DND-41 (cell line): Measurements from ENCODE around the gene LAMB4.

Experiments used
- ATAC-seq: fragments of 200-7000 bp; cut with Tn5 transposase; 3 replicates; pipeline ENCODE4 v1.9.1; 2021; ENCODE audit warnings: low read depth; ENCODE audit not compliant: insufficient read depth
- DNase-seq: peaks from one replicate; pipeline ENCODE4 v3.0.0-alpha.2; 2020
- H2AFZ ChIP-seq: 2 replicates; pipeline ENCODE4 v1.6.0; 2012; ENCODE audit warnings: low read depth, low read length
- H3K27ac ChIP-seq: 2 replicates; pipeline ENCODE4 v1.5.1; 2012; ENCODE audit warnings: low read length, inconsistent platforms
- H3K27me3 ChIP-seq: fragments of 200-600 bp; sonication (generic); 2 replicates; pipeline ENCODE4 v1.6.0; 2012; ENCODE audit warnings: low read length, mild to moderate bottlenecking, inconsistent platforms; ENCODE audit not compliant: insufficient read depth, poor library complexity
- H3K36me3 ChIP-seq: 2 replicates; pipeline ENCODE4 v1.5.1; 2012; ENCODE audit warnings: low read length, inconsistent platforms; ENCODE audit not compliant: insufficient read depth
- H3K4me1 ChIP-seq: 2 replicates; pipeline ENCODE4 v1.5.1; 2012; ENCODE audit warnings: mild to moderate bottlenecking, low read length; ENCODE audit not compliant: insufficient read depth
- H3K4me2 ChIP-seq: 2 replicates; pipeline ENCODE4 v1.6.0; 2012; ENCODE audit warnings: mild to moderate bottlenecking, moderate library complexity, low read length, inconsistent platforms; ENCODE audit not compliant: insufficient read depth
- H3K4me3 ChIP-seq, 2 experiments: fragments of 200-600 bp in 1 of 2; shearing (Covaris generic) in 1 of 2; 2 replicates each; pipeline ENCODE4 v1.5.1; 2012 to 2016; ENCODE audit warnings: inconsistent platforms in 2 of 2, low read length in 2 of 2, mild to moderate bottlenecking in 2 of 2, low read depth in 1 of 2, moderate library complexity in 1 of 2
- H3K79me2 ChIP-seq: 2 replicates; pipeline ENCODE4 v1.6.0; 2012; ENCODE audit warnings: low read length, inconsistent platforms; ENCODE audit not compliant: insufficient read depth
- H3K9ac ChIP-seq: 2 replicates; pipeline ENCODE4 v1.6.0; 2012; ENCODE audit warnings: low read depth, mild to moderate bottlenecking, inconsistent platforms, low read length, moderate library complexity
- H3K9me3 ChIP-seq: 2 replicates; pipeline ENCODE4 v1.5.1; 2012; ENCODE audit warnings: low read length, moderate library complexity, mild to moderate bottlenecking, inconsistent platforms; ENCODE audit not compliant: insufficient read depth, severe bottlenecking
- H4K20me1 ChIP-seq: 2 replicates; pipeline ENCODE4 v1.6.0; 2012; ENCODE audit warnings: low read length; ENCODE audit not compliant: insufficient read depth
- CTCF ChIP-seq: IDR thresholded peaks from 2 replicates; pipeline ENCODE4 v1.5.1; 2012; ENCODE audit warnings: borderline replicate concordance, low read length, moderate library complexity, mild to moderate bottlenecking; ENCODE audit not compliant: poor library complexity, severe bottlenecking; ENCODE audit errors: extremely low read depth
- EZH2 ChIP-seq: IDR thresholded peaks from 3 replicates; pipeline ENCODE4 v1.6.1; 2012; ENCODE audit warnings: borderline replicate concordance, low read depth, mild to moderate bottlenecking, moderate library complexity, low read length, inconsistent platforms; ENCODE audit not compliant: severe bottlenecking

Gene LAMB4

GRCh38 chr7:108099713-108100112, 30.4 kb downstream of the LAMB4 start:
- ATAC-seq = no peak
- TF ChIP-seq EZH2 (no peak), CTCF (no peak)
- no peak overlapping the region for H3K4me2 ChIP-seq

GRCh38 chr7:108097703-108098102, 32.5 kb downstream of the LAMB4 start:
- Histone ChIP-seq H3K4me2 (no peak overlapping the region), H3K36me3 (no peaks in the 10 kb centered on the region), H3K79me2 (no peaks in the 10 kb centered on the region), H3K27me3 (no peaks in the 10 kb centered on the region), H3K27ac (no peak overlapping the region), H3K9me3 (no peaks in the 10 kb centered on the region), H4K20me1 (no peaks in the 10 kb centered on the region), H2AFZ (no peak overlapping the region), H3K4me1 (no peaks in the 10 kb centered on the region), H3K4me3 (no peak overlapping the region), H3K9ac (no peak overlapping the region)
- no peak for ATAC-seq
- TF ChIP-seq EZH2 (no peak), CTCF (peak; percentile 43)
- no peak for DNase-seq

More at GRCh38 chr7:108099713-108100112, 30.4 kb downstream of the LAMB4 start:
- Histone ChIP-seq H2AFZ (no peak overlapping the region), H3K9ac (no peak overlapping the region), H3K27me3 (no peaks in the 10 kb centered on the region), H4K20me1 (no peaks in the 10 kb centered on the region), H3K4me3 (no peak overlapping the region), H3K27ac (no peak overlapping the region), H3K79me2 (no peaks in the 10 kb centered on the region), H3K36me3 (no peaks in the 10 kb centered on the region), H3K9me3 (no peaks in the 10 kb centered on the region), H3K4me1 (no peaks in the 10 kb centered on the region)
- no peak for DNase-seq

- H3K4me3 ChIP-seq = no peak overlapping the region
- no peak for ATAC-seq
- H2AFZ ChIP-seq = no peak overlapping the region
- no peak for DNase-seq
- H3K27ac ChIP-seq = no peak overlapping the region
- H3K9ac ChIP-seq = no peak overlapping the region
- no peaks in the 10 kb centered on the region for H3K79me2 ChIP-seq
- H3K4me2 ChIP-seq = no peak overlapping the region
- no peaks in the 10 kb centered on the region for H3K36me3 ChIP-seq
- no peaks in the 10 kb centered on the region for H3K4me1 ChIP-seq
- no peaks in the 10 kb centered on the region for H4K20me1 ChIP-seq
- no peak for TF ChIP-seq EZH2
- TF ChIP-seq CTCF = no peak
- H3K9me3 ChIP-seq = no peaks in the 10 kb centered on the region
- H3K27me3 ChIP-seq = no peaks in the 10 kb centered on the region
Observed at GRCh38 chr7:108096996-108097395, 33.2 kb downstream of the LAMB4 start.
